Omental fat pad (tissue), 4 donors: Measurements from ENCODE around the gene ANKS4B. TPM values are rescaled to one million over a fixed set of nuclear protein-coding genes. Genes with fewer than 3 reads are reported as not detected.

Experiments used
- ATAC-seq: fragments of 150-250 bp; one replicate; pipeline ENCODE4 v1.9.1; 2016; ENCODE audit warnings: mild to moderate bottlenecking, moderate library complexity; ENCODE audit not compliant: low FRiP score
- DNase-seq: peaks from one replicate; pipeline ENCODE4 v3.0.0-alpha.2; 2019; ENCODE audit warnings: low spot score
- total RNA-seq, 4 donors: library from RNA; depleted of rRNA; stranded (reverse); fragments of >200 nt; gene quantifications; one replicate each; pipeline ENCODE4 v1.1.0, GENCODE V29; 2016
- TF ChIP-seq, protein P1 (sequence below), 3 donors: fragments of 450-650 bp; IDR thresholded peaks; one replicate each; pipeline ENCODE4 v1.5.1; 2016 to 2017; ENCODE audit warnings: antibody characterized with exemption in 3 of 3, mild to moderate bottlenecking in 3 of 3, moderate library complexity in 2 of 3

The ANKS4B gene
- total RNA-seq: not detected

DNA sequence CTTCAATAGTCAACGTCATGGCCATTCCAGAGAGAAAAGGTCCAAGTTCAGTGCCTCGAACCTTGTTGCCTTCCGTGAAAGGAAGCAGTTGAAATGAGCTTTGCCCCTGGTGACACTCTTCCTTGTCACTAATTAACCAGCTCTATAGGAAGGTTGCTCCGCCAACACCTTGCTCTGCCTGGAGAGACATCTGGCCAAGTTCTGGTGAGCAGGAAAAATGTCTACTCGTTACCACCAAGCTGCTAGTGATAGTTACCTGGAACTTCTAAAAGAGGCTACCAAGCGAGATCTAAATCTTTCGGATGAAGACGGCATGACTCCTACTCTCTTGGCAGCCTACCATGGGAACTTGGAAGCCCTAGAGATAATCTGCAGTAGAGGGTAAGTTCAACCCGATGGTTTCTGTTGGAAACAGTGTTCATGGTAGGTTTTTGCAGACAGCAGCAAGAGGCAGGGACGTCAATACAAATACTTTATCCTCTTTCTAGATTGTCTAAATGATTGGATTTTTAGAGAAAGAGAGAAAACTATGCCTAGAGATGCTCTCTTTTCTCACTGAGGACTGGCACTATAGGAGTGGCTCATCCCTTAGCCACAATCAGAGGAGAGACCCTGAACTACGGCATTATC, at the start of gene ANKS4B:
Gene ANKS4B, plus strand, starts transcription at position 179 of the 630 bp plus-strand sequence. Its CDS starts 39 bp downstream, at position 218.
- TF ChIP-seq, protein P1, sequence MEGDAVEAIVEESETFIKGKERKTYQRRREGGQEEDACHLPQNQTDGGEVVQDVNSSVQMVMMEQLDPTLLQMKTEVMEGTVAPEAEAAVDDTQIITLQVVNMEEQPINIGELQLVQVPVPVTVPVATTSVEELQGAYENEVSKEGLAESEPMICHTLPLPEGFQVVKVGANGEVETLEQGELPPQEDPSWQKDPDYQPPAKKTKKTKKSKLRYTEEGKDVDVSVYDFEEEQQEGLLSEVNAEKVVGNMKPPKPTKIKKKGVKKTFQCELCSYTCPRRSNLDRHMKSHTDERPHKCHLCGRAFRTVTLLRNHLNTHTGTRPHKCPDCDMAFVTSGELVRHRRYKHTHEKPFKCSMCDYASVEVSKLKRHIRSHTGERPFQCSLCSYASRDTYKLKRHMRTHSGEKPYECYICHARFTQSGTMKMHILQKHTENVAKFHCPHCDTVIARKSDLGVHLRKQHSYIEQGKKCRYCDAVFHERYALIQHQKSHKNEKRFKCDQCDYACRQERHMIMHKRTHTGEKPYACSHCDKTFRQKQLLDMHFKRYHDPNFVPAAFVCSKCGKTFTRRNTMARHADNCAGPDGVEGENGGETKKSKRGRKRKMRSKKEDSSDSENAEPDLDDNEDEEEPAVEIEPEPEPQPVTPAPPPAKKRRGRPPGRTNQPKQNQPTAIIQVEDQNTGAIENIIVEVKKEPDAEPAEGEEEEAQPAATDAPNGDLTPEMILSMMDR (IDR thresholded peaks at IDR 0.05): no peak
- DNase-seq: no peak
- no peak for ATAC-seq

- TF ChIP-seq, protein P1 (IDR thresholded peaks at IDR 0.05): no peak
- DNase-seq: no peak
- no peak for ATAC-seq
These were observed 49.5 kb upstream of the ANKS4B start for GRCh38 chr16:21183995-21184394.

GRCh38 chr16:21184834-21185233, 48.7 kb upstream of the ANKS4B start:
- DNase-seq (no peak), ATAC-seq (no peak)
- TF ChIP-seq, protein P1 (IDR thresholded peaks at IDR 0.05): no peak

- no peak for ATAC-seq
- TF ChIP-seq, protein P1 (IDR thresholded peaks at IDR 0.05): no peak
- no peak for DNase-seq
These were observed 47.7 kb upstream of the ANKS4B start for GRCh38 chr16:21185659-21186325.

GRCh38 chr16:21186326-21186691, 47.2 kb upstream of the ANKS4B start:
- ATAC-seq: no peak
- no peak for DNase-seq
- TF ChIP-seq, protein P1 (IDR thresholded peaks at IDR 0.05): no peak

DNA sequence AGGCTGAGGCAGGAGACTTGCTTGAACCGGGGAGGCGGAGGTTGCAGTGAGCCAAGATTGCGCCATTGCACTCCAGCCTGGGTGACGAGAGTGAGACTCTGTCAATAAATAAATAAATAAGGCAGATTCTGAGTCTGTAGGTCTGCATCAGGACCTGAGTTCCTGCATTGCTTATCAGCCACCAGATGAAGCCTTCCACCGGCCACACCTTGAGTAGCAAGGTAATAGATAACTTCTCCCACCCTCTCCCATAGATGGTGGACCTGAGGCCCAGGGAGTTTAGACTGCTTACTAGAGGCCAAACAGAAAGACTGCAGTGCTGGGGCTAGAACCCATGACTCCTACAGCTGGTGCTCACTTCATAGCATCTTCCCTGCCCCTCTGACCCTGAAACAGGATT, 44.2 kb upstream of the ANKS4B start:
- TF ChIP-seq, protein P1 (IDR thresholded peaks at IDR 0.05): no peak
- no peak for DNase-seq
- ATAC-seq: no peak

- TF ChIP-seq, protein P1 (IDR thresholded peaks at IDR 0.05): no peak
- DNase-seq (no peak), ATAC-seq (no peak)
These were observed 43.5 kb upstream of the ANKS4B start for GRCh38 chr16:21190013-21190412.
